Measurements from ENCODE around the gene NUMA1. TPM values are rescaled to one million over a fixed set of nuclear protein-coding genes. Genes with fewer than 3 reads are reported as not detected.

Gene NUMA1
- total RNA-seq, 2 donors from 2014 or later: 181 to 216 TPM

GRCh38 chr11:72003776-72004171 is 76.6 kb downstream of the NUMA1 start:
- Mint-ChIP-seq H3K27ac (no peak overlapping the region), H3K36me3 (peaks cover 15% of the 10 kb centered on the region), H3K9me3 (no peaks in the 10 kb centered on the region), H3K4me1 (ENCODE audit: low read depth in 2 of 2) (peaks cover 17 to 31% of the 10 kb centered on the region in 2 donors), H3K27me3 (no peaks in the 10 kb centered on the region), H3K4me3 (no peak overlapping the region)
- no peak for ATAC-seq
- DNase-seq (ENCODE audit: low spot score): no peak

GRCh38 chr11:72002841-72003775 is 77.2 kb downstream of the NUMA1 start:
- ATAC-seq (no peak), DNase-seq (ENCODE audit: low spot score) (no peak)
- Mint-ChIP-seq H3K4me1 (ENCODE audit: low read depth in 2 of 2) (peaks cover 23 to 37% of the 10 kb centered on the region in 2 donors), H3K27me3 (no peaks in the 10 kb centered on the region), H3K4me3 (no peak overlapping the region), H3K9me3 (no peaks in the 10 kb centered on the region), H3K36me3 (peaks cover 10% of the 10 kb centered on the region), H3K27ac (peak overlapping the region; percentile 9 to 30)

GRCh38 chr11:72001834-72002591 is 78.3 kb downstream of the NUMA1 start:
- Mint-ChIP-seq H3K27me3 (no peaks in the 10 kb centered on the region), H3K4me3 (no peak overlapping the region), H3K27ac (peak overlapping the region; percentile 9 to 30), H3K36me3 (peaks cover 9% of the 10 kb centered on the region), H3K4me1 (ENCODE audit: low read depth in 2 of 2) (peaks cover 25 to 36% of the 10 kb centered on the region in 2 donors), H3K9me3 (no peaks in the 10 kb centered on the region)
- ATAC-seq (no peak), DNase-seq (ENCODE audit: low spot score) (no peak)

- Mint-ChIP-seq H3K4me3 (no peak overlapping the region), H3K9me3 (no peaks in the 10 kb centered on the region), H3K27me3 (no peaks in the 10 kb centered on the region), H3K36me3 (peaks cover 9% of the 10 kb centered on the region), H3K27ac (peak overlapping the region in 1 of 2 donors; percentile 9), H3K4me1 (ENCODE audit: low read depth in 2 of 2) (peaks cover 25 to 38% of the 10 kb centered on the region in 2 donors)
- ATAC-seq: no peak
- no peak for DNase-seq (ENCODE audit: low spot score)
Observed at GRCh38 chr11:72001285-72001684, 79.1 kb downstream of the NUMA1 start.

GRCh38 chr11:72000202-72000867 is 80.0 kb downstream of the NUMA1 start:
- Mint-ChIP-seq H3K4me3 (no peak overlapping the region), H3K27ac (peak overlapping the region in 1 of 2 donors; percentile 99), H3K27me3 (no peaks in the 10 kb centered on the region), H3K4me1 (ENCODE audit: low read depth in 2 of 2) (peaks cover 25 to 35% of the 10 kb centered on the region in 2 donors), H3K36me3 (peaks cover 9% of the 10 kb centered on the region), H3K9me3 (no peaks in the 10 kb centered on the region)
- ATAC-seq (no peak), DNase-seq (ENCODE audit: low spot score) (no peak)

GRCh38 chr11:71999798-72000197 is 80.5 kb downstream of the NUMA1 start:
- Mint-ChIP-seq H3K27ac (peak overlapping the region; percentile 94 to 99), H3K4me3 (peak overlapping the region; percentile 95), H3K4me1 (ENCODE audit: low read depth in 2 of 2) (peaks cover 25 to 35% of the 10 kb centered on the region in 2 donors), H3K36me3 (peaks cover 9% of the 10 kb centered on the region), H3K27me3 (no peaks in the 10 kb centered on the region), H3K9me3 (no peaks in the 10 kb centered on the region)
- DNase-seq (ENCODE audit: low spot score) (no peak), ATAC-seq (no peak)

- Mint-ChIP-seq H3K27ac (peak overlapping the region; percentile 94 to 99), H3K36me3 (peaks cover 9% of the 10 kb centered on the region), H3K4me1 (ENCODE audit: low read depth in 2 of 2) (peaks cover 25 to 35% of the 10 kb centered on the region in 2 donors), H3K9me3 (no peaks in the 10 kb centered on the region), H3K4me3 (peak overlapping the region; percentile 95), H3K27me3 (no peaks in the 10 kb centered on the region)
- no peak for DNase-seq (ENCODE audit: low spot score)
- ATAC-seq: no peak
Observed at GRCh38 chr11:71999362-71999761, 81.0 kb downstream of the NUMA1 start.

- Mint-ChIP-seq H3K9me3 (no peaks in the 10 kb centered on the region), H3K27ac (peak within 1 kb of the TSS; percentile 94 to 99), H3K4me1 (ENCODE audit: low read depth in 2 of 2) (peaks cover 25 to 35% of the 10 kb centered on the region in 2 donors), H3K27me3 (no peaks in the 10 kb centered on the region), H3K4me3 (peak within 1 kb of the TSS; percentile 95), H3K36me3 (peaks cover 9% of the 10 kb centered on the region)
- ATAC-seq (peak; percentile 57 to 73), DNase-seq (ENCODE audit: low spot score) (no peak)
Observed at GRCh38 chr11:71998649-71999310, 81.6 kb downstream of the NUMA1 start, which contains the start of gene IL18BP. Gene IL18BP (plus strand): TSS chr11:71998909. CDS start chr11:71999985, 1,076 bp downstream.

- peaks cover 25 to 35% of the 10 kb centered on the region in 2 donors for H3K4me1 Mint-ChIP-seq (ENCODE audit: low read depth in 2 of 2)
- no peaks in the 10 kb centered on the region for H3K27me3 Mint-ChIP-seq
- no peak overlapping the region for H3K4me3 Mint-ChIP-seq
- peaks cover 9% of the 10 kb centered on the region for H3K36me3 Mint-ChIP-seq
- ATAC-seq (no peak), DNase-seq (ENCODE audit: low spot score) (no peak)
- no peaks in the 10 kb centered on the region for H3K9me3 Mint-ChIP-seq
- H3K27ac Mint-ChIP-seq: peak overlapping the region; percentile 94 to 99
Observed at GRCh38 chr11:71998061-71998460, 82.3 kb downstream of the NUMA1 start.

- ATAC-seq (no peak), DNase-seq (ENCODE audit: low spot score) (no peak)
- Mint-ChIP-seq H3K4me1 (ENCODE audit: low read depth in 2 of 2) (peaks cover 26 to 35% of the 10 kb centered on the region in 2 donors), H3K36me3 (peaks cover 9% of the 10 kb centered on the region), H3K4me3 (no peak overlapping the region), H3K27me3 (no peaks in the 10 kb centered on the region), H3K27ac (no peak overlapping the region), H3K9me3 (no peaks in the 10 kb centered on the region)
Observed at GRCh38 chr11:71997594-71997993, 82.7 kb downstream of the NUMA1 start.

- Mint-ChIP-seq H3K36me3 (peaks cover 3% of the 10 kb centered on the region), H3K27ac (no peak overlapping the region), H3K4me3 (no peak overlapping the region), H3K27me3 (no peaks in the 10 kb centered on the region), H3K9me3 (no peaks in the 10 kb centered on the region), H3K4me1 (ENCODE audit: low read depth in 2 of 2) (peaks cover 27 to 32% of the 10 kb centered on the region in 2 donors)
- no peak for DNase-seq (ENCODE audit: low spot score)
- no peak for ATAC-seq
Observed at GRCh38 chr11:71996946-71997345, 83.4 kb downstream of the NUMA1 start.

GRCh38 chr11:71996517-71996916 is 83.8 kb downstream of the NUMA1 start:
- no peak for DNase-seq (ENCODE audit: low spot score)
- Mint-ChIP-seq H3K4me3 (no peak overlapping the region), H3K36me3 (no peaks in the 10 kb centered on the region), H3K27me3 (no peaks in the 10 kb centered on the region), H3K27ac (no peak overlapping the region), H3K4me1 (ENCODE audit: low read depth in 2 of 2) (peaks cover 23 to 30% of the 10 kb centered on the region in 2 donors), H3K9me3 (no peaks in the 10 kb centered on the region)
- no peak for ATAC-seq

GRCh38 chr11:71995726-71996291 is 84.5 kb downstream of the NUMA1 start:
- Mint-ChIP-seq H3K4me1 (ENCODE audit: low read depth in 2 of 2) (peaks cover 23 to 34% of the 10 kb centered on the region in 2 donors), H3K27me3 (no peaks in the 10 kb centered on the region), H3K4me3 (no peak overlapping the region), H3K27ac (no peak overlapping the region), H3K36me3 (no peaks in the 10 kb centered on the region), H3K9me3 (no peaks in the 10 kb centered on the region)
- DNase-seq (ENCODE audit: low spot score) (no peak), ATAC-seq (peak in 1 of 2 donors; percentile 2)

All from natural killer cell treated with Interleukin-12 subunit alpha and Interleukin-12 subunit beta and Interleukin-15 and Interleukin-18, amount 100 ng/mL, for 72 hours (primary cell).